Sigmoid colon (tissue), 4 donors: ENCODE measurements around the gene DNAI1.

Source experiments
- CTCF ChIP-seq, 4 experiments: fragments of 450-650 bp in 3 of 4; fragments of 200-600 bp in 1 of 4; IDR thresholded peaks; one replicate each; pipeline ENCODE4 v1.5.1; 2016 to 2019; ENCODE audit warnings: antibody characterized with exemption in 4 of 4, mild to moderate bottlenecking in 3 of 4, moderate library complexity in 2 of 4
- POLR2A ChIP-seq, 2 donors: fragments of 450-650 bp; IDR thresholded peaks; one replicate each; pipeline ENCODE4 v1.6.1; 2016; ENCODE audit warnings: antibody characterized with exemption in 2 of 2, mild to moderate bottlenecking in 2 of 2, moderate library complexity in 2 of 2
- POLR2AphosphoS5 ChIP-seq, 4 donors: sonication (generic); formaldehyde crosslinking; IDR thresholded peaks; one replicate each; pipeline ENCODE4 v1.6.1; 2017; ENCODE audit warnings: antibody characterized with exemption in 4 of 4

- TF ChIP-seq CTCF (IDR thresholded peaks at IDR 0.05): no peak
- no peak for TF ChIP-seq POLR2A (IDR thresholded peaks at IDR 0.05)
- no peak for TF ChIP-seq POLR2AphosphoS5 (IDR thresholded peaks at IDR 0.05)
Measured at GRCh38 chr9:34464571-34464970, 6.0 kb downstream of the DNAI1 start.
